Lower lobe of right lung (tissue), 2 donors: ENCODE measurements around the gene TUBGCP2. TPM values are rescaled to one million over a fixed set of nuclear protein-coding genes. Genes with fewer than 3 reads are reported as not detected.

Source experiments
- ATAC-seq, 2 donors: fragments of 200-7000 bp; cut with Tn5 transposase; one replicate each; pipeline ENCODE4 v1.9.1; 2020 to 2022; ENCODE audit warnings: mild to moderate bottlenecking in 2 of 2, moderate library complexity in 2 of 2
- DNase-seq: peaks from one replicate; pipeline ENCODE4 v3.0.0-alpha.2; 2020
- H3K27ac ChIP-seq: fragments of 200-600 bp; one replicate; pipeline ENCODE4 v1.8.0; 2022
- H3K27me3 ChIP-seq: fragments of 200-600 bp; one replicate; pipeline ENCODE4 v1.8.0; 2022; ENCODE audit warnings: low read depth
- H3K36me3 ChIP-seq: fragments of 200-600 bp; one replicate; pipeline ENCODE4 v1.8.0; 2022; ENCODE audit warnings: mild to moderate bottlenecking
- H3K4me1 ChIP-seq: fragments of 200-600 bp; one replicate; pipeline ENCODE4 v1.8.0; 2022
- H3K4me3 ChIP-seq: fragments of 200-600 bp; one replicate; pipeline ENCODE4 v1.8.0; 2022; ENCODE audit warnings: mild to moderate bottlenecking
- H3K9me3 ChIP-seq: fragments of 200-600 bp; one replicate; pipeline ENCODE4 v1.8.0; 2022
- intact Hi-C: fragments of 100-400 bp; cut with DNase I; formaldehyde crosslinking; loops from one replicate; pipeline ENCODE4 v1.11.0; 2022
- total RNA-seq: library from RNA; stranded (reverse); fragmentation: NEBNext Ultra II Directional; extraction: Animal tissue kit (Norgen Biotek cat#: 25700); gene quantifications from one replicate; pipeline ENCODE4 v1.2.1, GENCODE V29; 2021
- TF ChIP-seq, protein P1 (sequence below): fragments of 200-600 bp; IDR thresholded peaks from one replicate; pipeline ENCODE4 v1.8.0; 2022; ENCODE audit warnings: antibody characterized with exemption, mild to moderate bottlenecking
- donor health status: DM: no; HTN: yes; CAD: no; lungs with severe emphysema.

The TUBGCP2 gene
- total RNA-seq, 1 donor from 2014 or later = 54.5 TPM

DNA sequence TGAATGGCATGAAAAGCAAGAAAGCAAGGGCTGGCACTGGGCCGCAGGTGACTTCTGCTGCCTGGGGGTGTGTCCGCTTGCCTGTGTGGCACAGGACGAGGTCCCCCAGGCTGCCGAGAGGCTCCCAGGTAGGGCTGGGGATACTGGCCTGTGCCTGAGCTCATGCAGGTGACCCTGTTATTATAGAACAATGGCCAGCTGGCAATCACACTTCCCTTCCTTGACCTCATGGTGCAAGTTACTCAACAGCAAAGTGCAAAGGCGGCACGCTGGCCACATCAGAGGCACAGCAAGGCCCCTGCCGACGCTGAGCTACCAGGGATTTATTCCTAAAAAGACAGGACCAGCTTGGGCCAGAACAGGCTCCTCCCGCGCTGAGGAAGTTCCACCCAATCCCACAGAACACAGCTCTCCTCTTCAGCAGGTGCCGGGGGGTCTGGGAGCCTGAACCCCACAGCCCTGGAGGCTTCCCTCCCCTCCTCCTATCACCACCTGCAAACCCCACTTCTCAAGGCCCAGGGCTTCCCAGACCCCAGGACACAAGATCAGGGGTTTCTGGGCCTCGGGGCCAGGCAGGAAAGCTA, 30.6 kb downstream of the TUBGCP2 start:
- peaks cover 18% of the 10 kb centered on the region for H3K27me3 ChIP-seq
- ATAC-seq (no peak), DNase-seq (no peak)
- no peaks in the 10 kb centered on the region for H3K9me3 ChIP-seq
- peaks cover 44% of the 10 kb centered on the region for H3K36me3 ChIP-seq
- peak overlapping the region; percentile 19 for H3K4me3 ChIP-seq
- peaks cover 46% of the 10 kb centered on the region for H3K4me1 ChIP-seq
- TF ChIP-seq, protein P1, sequence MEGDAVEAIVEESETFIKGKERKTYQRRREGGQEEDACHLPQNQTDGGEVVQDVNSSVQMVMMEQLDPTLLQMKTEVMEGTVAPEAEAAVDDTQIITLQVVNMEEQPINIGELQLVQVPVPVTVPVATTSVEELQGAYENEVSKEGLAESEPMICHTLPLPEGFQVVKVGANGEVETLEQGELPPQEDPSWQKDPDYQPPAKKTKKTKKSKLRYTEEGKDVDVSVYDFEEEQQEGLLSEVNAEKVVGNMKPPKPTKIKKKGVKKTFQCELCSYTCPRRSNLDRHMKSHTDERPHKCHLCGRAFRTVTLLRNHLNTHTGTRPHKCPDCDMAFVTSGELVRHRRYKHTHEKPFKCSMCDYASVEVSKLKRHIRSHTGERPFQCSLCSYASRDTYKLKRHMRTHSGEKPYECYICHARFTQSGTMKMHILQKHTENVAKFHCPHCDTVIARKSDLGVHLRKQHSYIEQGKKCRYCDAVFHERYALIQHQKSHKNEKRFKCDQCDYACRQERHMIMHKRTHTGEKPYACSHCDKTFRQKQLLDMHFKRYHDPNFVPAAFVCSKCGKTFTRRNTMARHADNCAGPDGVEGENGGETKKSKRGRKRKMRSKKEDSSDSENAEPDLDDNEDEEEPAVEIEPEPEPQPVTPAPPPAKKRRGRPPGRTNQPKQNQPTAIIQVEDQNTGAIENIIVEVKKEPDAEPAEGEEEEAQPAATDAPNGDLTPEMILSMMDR = no peak
- H3K27ac ChIP-seq = peak overlapping the region; percentile 81
- intact Hi-C loops = no loop called here

DNA sequence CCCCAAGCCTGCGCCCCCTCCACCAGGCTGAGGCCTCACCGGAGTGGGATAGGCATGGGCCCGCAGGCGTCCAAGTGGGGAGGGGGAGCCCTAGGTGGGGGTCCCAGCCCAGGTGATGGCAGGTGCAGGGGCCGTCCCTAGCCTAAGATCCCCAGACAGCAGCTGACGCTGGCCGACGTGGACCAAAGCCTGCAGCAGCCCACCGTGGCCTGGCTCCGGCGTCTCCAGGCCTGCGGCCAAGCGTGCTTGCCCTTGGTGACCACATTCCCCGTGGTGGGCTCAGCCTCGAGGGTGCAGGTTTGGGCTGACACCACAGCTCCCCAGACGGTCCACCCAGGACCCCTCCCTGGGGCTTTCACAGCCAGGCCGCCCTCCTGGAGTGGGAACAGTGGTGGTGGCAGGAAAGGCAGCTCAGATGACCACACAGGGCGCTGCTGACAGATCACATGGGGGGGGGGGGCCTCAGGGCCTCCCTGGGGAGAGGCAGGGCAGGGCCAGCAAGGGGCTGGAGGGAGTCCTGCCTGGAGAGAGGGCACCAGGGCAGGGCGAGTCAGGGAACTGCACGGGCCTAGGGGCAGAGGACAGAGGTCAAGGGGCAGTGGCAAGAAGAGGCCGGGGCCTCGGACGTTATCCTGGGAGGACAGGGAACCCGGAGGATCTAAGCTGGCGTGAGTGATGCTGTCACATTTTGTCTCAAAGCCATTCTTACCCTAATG, 31.2 kb downstream of the TUBGCP2 start:
- intact Hi-C loops = no loop called here
- H3K36me3 ChIP-seq = peaks cover 39% of the 10 kb centered on the region

DNA sequence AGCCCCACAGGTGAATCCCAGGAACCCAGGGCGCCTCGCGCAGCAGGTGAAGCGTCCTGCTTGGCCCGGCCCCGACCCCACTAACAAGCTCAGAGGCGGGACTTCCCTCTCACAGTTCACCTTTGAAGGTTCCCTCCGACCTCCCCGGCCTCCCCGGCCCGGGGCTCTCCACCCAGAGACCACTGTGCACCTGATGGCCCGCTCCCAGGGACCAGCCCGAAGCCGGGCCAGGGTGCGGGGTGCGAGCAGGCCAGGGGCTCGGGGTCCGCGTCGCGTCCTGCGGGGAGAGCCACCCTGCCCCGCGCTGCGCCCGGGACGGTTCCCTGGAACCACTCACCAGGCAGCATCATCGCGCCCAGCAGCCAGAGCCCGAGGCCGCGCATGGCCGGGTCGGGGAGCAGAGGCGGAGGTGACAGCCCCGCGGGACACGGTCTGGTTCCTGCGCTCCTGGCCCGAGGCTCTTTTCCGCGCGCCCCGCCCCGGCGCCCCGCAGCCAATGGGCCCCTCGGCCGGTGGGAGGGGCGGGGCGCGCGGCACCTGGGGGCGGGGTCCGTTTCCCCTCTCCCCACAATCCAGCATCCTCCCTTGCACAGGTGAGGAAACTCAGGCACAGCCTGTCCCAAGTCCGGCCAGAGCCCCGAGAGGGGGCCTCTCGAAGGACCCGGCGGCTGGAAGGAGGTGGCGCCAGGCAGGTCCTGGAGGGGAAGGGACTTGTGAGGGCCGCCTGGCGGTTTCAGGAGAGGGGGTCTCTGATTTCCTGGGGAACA, 32.1 kb downstream of the TUBGCP2 start, which contains the start of gene ADAM8:
ADAM8 (minus strand) TSS at position 434 of the 767 bp plus-strand sequence; CDS start at position 383, 51 bp downstream.
- Histone ChIP-seq H3K27me3 (peaks cover 18% of the 10 kb centered on the region), H3K4me3 (peak within 1 kb of the TSS; percentile 50), H3K27ac (peak within 1 kb of the TSS; percentile 81), H3K9me3 (no peaks in the 10 kb centered on the region), H3K36me3 (peaks cover 31% of the 10 kb centered on the region), H3K4me1 (peaks cover 46% of the 10 kb centered on the region)
- DNase-seq (peak; percentile 77), ATAC-seq (peak; percentile 54 to 62)
- TF ChIP-seq, protein P1 = no peak
- intact Hi-C loops = no loop called here

More for the DNA sequence above, 31.2 kb downstream of the TUBGCP2 start:
- ATAC-seq = no peak
- H3K9me3 ChIP-seq = no peaks in the 10 kb centered on the region
- H3K27me3 ChIP-seq = peaks cover 18% of the 10 kb centered on the region
- TF ChIP-seq, protein P1 = no peak
- peak overlapping the region; percentile 81 for H3K27ac ChIP-seq
- peaks cover 46% of the 10 kb centered on the region for H3K4me1 ChIP-seq
- H3K4me3 ChIP-seq = peak overlapping the region; percentile 50
- DNase-seq = no peak

DNA sequence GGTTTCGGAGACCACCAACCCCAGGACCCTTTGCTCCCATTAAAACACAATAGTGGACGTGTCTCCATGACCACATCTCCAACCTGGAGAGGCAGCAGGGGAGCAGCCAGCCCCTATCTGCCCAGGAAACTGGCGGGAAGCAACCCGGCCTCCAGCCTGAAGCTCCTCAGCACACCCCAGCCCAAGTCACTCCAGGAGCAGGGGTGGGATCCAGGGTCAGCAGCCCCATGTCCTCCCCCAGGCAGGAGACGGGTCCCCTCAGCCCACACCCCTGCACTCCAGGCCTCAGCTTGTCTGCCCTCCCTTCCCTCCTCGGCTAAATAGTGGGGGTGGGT, 32.6 kb downstream of the TUBGCP2 start:
- Histone ChIP-seq H3K36me3 (peaks cover 25% of the 10 kb centered on the region), H3K27me3 (peaks cover 18% of the 10 kb centered on the region), H3K27ac (peak overlapping the region; percentile 81), H3K4me3 (peak overlapping the region; percentile 50), H3K9me3 (no peaks in the 10 kb centered on the region), H3K4me1 (peaks cover 46% of the 10 kb centered on the region)
- ATAC-seq = no peak
- intact Hi-C loops = no loop called here
- no peak for DNase-seq
- TF ChIP-seq, protein P1 = no peak

DNA sequence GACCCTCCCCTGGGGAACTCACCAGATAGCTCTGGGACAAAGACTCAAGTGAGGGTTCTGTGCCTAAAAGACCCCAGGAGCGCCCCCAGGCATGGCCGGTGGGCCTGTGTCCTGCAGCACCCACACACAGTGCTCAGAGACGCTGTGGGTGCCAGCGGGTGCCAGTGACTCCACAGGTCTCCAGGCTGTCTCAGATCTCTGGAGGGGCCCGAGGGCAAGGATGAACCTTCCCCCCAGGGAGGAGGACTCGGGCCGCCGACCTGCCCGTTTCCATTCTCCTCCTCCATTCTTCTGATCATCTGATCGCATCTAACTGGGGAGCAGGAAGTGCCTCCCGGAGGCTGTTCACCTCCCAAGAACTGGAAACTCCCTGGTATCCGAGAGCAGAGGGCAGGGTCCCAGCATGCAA, 33.0 kb downstream of the TUBGCP2 start:
- no peak for DNase-seq
- intact Hi-C loops = no loop called here
- peak overlapping the region; percentile 81 for H3K27ac ChIP-seq

More for the DNA sequence above, 33.0 kb downstream of the TUBGCP2 start:
- no peaks in the 10 kb centered on the region for H3K9me3 ChIP-seq
- TF ChIP-seq, protein P1 = no peak
- peak; percentile 3 to 5 for ATAC-seq
- peaks cover 27% of the 10 kb centered on the region for H3K36me3 ChIP-seq
- H3K27me3 ChIP-seq = peaks cover 18% of the 10 kb centered on the region
- peak overlapping the region; percentile 50 for H3K4me3 ChIP-seq
- peaks cover 46% of the 10 kb centered on the region for H3K4me1 ChIP-seq
